Fibroblast of skin of abdomen (primary cell): ENCODE measurements around the gene TP53BP2.
A peak's percentile ranks its signal among the peaks of the same experiment; 100 is the strongest.
"Not testable (repeated sequence)": the region's sequence is repeated elsewhere in the genome, so short reads cannot be mapped to it uniquely, and the experiment has no call there.

ENCODE experiments used
- DNase-seq: peaks from one replicate; pipeline ENCODE4 v3.0.0-alpha.2; 2013

The TP53BP2 gene

GRCh38 chr1:223831755-223832636 is 13.8 kb downstream of the TP53BP2 start:
- DNase-seq, result peak; percentile 52

- DNase-seq, result no peak
These were observed 16.1 kb downstream of the TP53BP2 start for GRCh38 chr1:223829678-223830077.

DNA sequence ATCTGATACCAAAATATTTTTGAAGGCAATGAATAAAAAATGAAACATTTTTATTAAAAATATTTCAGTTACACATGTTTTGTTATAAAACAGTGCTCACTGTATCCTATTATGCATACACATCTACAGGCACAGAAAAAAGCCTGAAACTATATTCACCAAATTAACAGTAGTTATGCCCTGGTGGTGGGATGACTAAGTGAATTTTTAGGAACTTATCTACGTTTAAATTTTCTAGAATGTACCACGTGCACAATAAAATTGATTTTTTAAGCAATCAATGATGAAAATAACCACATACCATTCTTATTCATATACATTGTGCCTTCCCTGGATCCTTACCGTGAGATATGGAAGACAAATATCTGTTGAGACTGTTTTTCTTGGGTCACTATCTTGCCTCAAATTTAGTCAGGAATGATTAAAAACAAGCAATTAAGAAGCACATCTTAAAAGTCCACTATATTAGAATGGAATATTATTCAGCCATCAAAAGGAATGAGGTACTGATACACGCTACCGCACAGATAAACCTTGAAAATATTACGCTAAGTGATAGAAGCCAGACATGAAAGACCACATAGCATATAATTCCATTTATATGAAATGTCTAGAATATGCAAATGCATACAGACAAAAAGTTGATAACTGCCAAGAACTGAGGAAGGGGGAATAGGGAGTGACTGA is 17.4 kb downstream of the TP53BP2 start:
- no peak for DNase-seq

- no peak for DNase-seq
These were observed 18.5 kb downstream of the TP53BP2 start for GRCh38 chr1:223827193-223827663.

DNA sequence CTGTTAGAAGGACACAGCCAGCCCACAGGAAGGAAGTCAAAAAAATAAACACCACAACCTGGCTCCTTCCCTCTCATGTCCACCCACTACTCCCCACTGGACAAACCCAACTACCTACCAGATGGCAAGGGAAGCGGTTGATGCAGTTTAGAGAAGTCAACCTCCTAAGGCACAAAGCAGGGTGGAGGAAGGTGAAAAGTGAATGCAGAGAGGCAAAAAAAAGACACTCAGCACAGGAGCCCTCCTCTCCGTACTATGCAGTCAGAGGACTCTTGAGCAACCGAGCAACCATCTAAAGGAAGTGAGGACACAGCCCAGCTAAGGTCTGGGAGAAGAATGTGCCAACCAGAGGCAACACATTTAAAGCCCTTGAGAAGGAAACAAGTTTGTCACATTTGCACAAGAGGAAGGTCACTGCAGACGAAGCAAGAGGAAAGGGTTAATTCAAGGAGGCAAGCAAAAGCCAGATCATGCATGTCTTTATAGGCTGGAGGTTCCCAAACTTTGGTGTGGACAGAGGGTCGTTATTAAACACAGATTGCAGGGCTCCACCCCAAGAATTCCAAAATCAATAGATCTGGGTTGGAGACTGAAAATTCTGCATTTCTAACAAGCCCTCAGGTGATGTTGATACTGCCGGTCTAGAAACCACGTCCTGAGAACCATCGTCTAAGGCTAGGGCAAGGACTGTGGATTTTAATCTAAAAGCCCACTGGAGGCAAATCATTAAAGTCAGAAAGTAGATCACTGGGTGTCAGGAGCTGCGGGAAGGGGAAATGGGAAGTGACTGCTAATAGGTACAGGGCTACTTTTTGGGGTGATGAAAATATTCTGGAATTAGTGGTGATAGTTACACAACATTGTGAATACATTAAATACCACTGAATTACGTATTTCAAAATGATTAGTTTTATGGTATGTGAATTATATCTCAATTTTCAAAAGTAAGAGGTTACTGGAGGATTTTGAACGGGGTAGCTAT is 19.7 kb downstream of the TP53BP2 start:
- DNase-seq, result no peak

DNA sequence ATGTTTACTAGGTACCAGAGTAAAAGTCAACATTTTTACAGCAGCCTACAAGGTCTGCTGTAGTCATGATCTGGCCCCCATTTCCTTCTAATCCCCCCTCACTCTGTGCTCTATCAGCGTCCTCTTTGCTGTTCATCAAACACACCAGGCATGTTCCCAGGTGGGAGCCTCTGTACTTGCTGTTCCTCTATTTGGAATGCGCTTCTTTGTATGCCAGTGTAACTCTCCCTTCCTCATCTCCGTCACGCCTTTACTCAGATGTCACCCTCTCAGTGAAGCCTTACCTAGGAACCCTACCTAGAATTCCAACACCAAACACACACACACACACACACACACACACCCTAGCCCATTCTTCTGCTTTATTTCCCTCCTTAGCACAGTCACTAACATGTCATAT is 21.0 kb downstream of the TP53BP2 start:
- DNase-seq, result no peak

DNA sequence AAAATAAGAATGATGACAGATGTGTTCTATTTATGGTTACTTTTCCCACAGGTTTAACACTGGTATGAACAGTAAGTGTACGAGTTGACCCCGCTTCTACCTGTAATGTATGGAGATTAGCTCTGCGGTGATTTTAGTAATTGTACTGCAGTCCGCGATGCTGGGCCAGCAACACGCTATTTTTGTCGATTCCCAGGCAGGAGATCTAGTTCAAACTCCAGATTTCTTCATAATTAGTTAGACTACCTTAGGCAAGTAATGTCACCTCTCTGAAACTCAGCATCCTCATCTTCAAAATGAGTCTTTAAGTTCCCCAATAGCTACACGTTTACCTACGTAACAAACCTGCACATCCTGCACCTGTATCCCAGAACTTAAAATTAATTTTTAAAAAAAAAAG is 21.5 kb downstream of the TP53BP2 start:
- no peak for DNase-seq

GRCh38 chr1:223820971-223821370 is 24.8 kb downstream of the TP53BP2 start:
- no peak for DNase-seq

DNA sequence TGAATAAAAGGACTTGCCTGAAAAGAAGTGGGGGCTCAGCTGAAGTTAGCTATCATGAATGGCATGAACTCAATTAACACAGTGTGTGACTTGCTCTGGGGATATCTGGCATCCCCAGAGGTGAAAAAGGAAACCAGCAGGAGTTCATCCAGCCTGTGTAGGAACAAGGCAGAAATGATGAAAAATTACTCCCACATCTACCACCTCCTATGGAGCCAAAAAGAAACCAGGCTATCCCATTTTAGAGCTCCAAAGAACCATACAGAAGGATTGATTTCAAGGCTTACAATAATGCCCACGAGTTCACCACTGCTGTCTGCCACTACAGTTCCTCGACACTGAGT is 25.3 kb downstream of the TP53BP2 start:
- no peak for DNase-seq

DNA sequence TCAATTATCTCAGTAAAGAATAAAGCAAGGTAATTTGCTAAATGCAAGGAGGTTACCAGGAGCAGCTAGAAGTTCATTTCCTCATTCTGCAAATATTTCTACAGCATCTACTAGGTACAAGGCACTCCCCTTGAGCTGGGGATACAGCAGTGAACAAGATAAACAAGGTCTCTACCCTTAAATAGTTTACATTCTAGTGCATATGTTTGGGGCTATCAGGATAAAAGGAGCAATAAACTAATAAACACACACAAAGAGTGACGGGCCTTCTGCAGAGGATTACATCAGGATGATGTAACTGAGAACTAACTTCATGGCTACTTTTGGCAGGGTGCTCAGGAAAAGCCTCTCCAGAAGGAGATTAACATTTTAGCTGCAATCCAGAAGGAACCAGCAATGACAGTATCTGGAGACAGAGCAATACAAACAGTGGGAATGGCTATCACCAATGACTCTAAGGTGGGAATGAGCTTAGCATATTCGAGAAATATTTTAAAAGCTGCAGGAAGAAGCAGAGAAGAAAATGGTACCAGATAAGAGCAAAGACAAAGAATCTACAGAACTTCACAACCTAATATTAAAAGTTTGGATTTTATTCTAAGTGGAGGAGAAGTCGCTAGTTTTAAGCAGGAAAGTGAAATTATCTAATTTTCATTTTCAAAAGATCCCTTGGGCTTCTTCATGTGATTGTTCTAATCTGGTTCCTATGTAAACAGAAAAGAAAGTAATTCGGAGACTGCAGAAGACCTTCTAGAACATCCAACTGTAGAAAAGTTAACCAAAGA is 25.8 kb downstream of the TP53BP2 start:
- peak; percentile 74 for DNase-seq

DNA sequence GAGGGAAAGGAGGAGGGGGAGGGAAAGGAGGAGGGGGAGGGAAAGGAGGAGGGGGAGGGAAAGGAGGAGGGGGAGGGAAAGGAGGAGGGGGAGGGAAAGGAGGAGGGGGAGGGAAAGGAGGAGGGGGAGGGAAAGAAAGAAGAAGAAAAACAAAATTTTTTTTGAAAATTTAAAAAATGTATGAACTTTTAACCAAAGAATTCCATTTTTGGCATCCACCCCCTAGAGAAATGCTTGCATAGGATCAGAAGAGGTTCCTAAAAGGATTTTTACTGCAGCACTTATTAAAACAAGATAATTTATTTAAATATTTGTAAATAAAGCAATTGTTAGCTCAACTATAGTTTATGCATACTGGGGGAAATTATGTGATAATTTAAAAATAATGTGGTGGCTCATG is 28.5 kb downstream of the TP53BP2 start:
- not testable (repeated sequence) for DNase-seq

DNA sequence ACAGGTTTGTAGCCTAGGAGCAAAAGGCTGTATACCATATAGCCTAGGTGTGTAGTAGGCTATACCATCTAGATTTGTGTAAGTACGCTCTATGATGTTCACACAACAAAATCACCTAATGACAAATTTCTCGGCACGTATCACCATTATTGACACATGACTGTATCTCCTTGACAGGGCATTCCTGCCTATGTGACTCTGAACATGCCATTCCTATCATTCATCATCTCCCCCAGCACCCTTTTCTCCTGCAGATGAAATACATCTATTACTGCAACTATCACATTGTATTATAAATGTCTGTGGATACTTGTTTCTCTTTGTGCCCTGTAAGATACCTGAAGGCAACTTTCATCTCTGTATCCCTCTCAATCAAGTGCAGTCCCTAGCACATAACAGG is 29.9 kb downstream of the TP53BP2 start:
- DNase-seq, result peak; percentile 55

- no peak for DNase-seq
These were observed 30.5 kb downstream of the TP53BP2 start for GRCh38 chr1:223815020-223815853.

DNA sequence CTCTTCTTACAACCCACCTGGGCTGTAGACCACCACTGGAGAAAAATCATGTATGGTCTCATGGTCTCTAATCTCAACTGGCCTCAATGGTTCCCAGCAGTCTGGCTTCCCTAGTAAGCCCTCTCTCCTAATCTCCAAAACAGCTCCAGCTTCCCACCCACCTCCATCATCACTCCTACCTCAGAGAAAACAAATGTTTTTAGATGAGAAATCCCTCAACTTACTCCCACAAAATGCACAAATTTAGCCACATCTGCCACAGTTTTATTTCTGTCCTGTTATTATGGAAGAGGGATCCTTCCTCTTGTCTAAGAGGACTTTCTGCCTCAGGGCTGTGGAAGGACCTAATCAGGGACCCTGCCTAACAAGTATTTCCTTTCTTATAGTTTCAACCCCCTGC is 32.1 kb downstream of the TP53BP2 start:
- DNase-seq, result no peak

DNA sequence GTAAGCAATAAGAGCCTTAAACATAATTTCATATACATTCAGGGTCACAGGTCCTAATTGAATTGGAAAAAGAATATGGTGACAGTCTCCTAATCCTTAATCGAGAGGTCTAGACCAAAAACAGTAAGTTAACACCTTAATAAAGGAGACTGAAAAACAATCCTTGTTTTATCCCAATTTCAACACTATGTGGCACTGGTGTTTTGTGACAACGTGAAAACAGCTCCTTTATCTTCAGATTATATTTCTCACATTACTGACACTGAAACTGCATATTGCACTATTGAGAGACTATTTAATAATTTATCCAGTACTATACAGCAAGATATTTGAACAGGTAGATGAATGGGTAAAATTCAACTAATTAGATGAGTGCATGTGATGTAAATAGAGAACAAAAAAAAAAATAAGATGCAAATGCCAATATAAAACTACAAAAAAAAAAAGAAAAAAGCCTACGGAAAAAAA is 34.1 kb downstream of the TP53BP2 start:
- DNase-seq, result peak; percentile 25

- no peak for DNase-seq
These were observed 35.2 kb downstream of the TP53BP2 start for GRCh38 chr1:223810586-223810985.

DNA sequence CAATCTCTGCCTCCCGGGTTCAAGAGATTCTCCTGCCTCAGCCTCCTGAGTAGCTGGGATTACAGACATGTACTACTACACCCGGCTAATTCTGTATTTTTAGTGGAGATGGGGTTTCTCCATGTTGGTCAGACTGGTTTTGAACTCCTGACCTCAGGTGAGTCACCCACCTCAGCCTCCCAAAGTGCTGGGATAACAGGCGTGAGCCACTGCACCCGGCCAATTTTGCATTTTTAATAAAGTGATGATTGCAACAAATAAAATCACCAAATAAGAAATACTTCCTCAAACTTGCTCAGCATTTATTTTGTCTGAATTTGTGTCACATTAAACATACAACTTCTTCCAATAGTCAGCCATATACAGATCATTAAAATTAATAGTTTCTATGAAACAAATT is 35.8 kb downstream of the TP53BP2 start:
- not testable (repeated sequence) for DNase-seq

- DNase-seq, result no peak
These were observed 42.5 kb downstream of the TP53BP2 start for GRCh38 chr1:223803211-223803610.

GRCh38 chr1:223802602-223803001 is 43.1 kb downstream of the TP53BP2 start:
- DNase-seq, result no peak

DNA sequence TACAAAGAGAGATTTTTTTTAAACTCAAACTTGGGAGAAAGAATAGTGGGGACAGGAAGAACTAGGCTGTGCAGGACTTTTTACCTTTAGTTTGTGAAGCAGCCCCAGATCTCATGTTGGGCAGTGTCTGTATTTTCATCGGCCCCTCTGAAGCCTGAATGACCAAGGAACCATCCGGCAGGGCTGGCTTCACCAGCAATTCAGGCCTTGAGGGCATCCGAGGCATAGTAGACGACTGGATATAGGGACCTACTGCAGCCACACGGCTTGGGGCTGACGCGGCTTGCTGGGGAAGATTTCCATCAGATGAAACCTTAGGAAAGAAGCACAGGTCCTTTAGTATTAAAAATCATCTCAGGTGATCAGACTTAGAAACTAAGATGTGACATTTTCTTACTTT is 43.7 kb downstream of the TP53BP2 start:
- DNase-seq, result no peak

DNA sequence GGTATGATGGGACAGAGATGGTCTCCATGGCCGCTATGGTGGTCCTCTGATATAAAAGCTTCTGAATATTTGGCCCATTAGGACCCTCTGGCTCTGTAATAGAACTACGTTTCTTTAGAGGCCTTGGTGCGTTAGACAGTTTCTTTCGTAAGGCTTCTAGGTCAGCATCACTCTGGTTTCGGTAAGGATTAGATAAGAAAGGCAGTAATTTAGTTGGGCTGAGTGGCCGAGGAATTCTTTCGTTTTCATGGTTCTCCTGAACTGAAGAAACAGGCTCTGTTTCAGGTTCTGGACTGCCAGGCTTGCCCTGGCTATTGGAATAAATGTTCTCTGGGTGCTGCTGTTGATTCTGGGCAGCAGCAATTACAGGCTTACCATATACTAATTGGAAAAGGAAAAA is 49.5 kb downstream of the TP53BP2 start:
- no peak for DNase-seq
